Measurements from ENCODE around the gene PPFIBP2. TPM values are rescaled to one million over a fixed set of nuclear protein-coding genes. Genes with fewer than 3 reads are reported as not detected.

The PPFIBP2 gene
- total RNA-seq, 1 experiment from 2014 or later = 13.9 TPM

DNA sequence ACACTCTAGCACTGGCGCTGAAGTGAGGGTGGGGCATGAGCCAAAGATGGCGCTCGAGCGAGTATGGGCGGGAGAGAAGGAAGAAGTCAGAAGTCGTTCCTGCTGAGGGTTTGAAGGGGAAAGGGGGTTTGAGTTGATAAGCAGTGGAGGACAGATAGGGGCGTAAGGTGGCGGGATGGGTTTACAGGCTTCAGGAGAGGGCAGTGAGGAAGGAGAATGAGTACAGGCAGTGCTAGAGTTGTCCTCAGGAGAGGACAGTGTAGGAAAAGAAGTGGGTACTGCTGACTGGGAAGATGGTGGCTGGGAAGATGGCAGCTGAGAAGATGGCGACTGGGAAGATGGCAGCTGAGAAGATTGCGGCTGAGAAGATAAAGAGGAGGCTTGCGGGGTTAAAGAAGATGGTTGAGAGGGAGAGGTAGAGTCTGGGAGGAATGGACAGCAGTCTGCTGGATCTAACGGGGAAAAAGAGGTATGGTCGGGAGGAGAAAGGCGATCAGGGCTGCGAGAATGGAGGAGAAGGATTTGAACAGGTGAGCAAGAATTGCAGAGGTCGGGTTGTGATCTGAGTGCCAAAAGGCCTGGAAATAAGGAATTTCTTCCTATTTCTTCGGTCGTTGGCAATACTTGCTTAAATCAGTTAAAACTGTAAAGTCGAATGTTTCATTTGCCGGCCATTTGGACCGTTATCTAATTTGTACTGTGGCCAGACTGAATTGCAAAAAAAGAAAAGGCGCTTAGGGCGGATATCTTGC lies 5.2 kb downstream of the PPFIBP2 start:
- intact Hi-C loops (cut with micrococcal nuclease; ENCODE audit: unreplicated experiment) = no loop called here
- POLR2A ChIA-PET (ENCODE audit: unreplicated experiment) = no interaction called here
- H3K4me2 ChIP-seq = no peak overlapping the region
- CTCF ChIA-PET = no interaction called here
- no peaks in the 10 kb centered on the region for H3K79me2 ChIP-seq (ENCODE audit: low read depth)
- no peak for TF ChIP-seq EZH2 (IDR thresholded peaks at IDR 0.05; ENCODE audit: low read depth)
- TF ChIP-seq, protein P1, sequence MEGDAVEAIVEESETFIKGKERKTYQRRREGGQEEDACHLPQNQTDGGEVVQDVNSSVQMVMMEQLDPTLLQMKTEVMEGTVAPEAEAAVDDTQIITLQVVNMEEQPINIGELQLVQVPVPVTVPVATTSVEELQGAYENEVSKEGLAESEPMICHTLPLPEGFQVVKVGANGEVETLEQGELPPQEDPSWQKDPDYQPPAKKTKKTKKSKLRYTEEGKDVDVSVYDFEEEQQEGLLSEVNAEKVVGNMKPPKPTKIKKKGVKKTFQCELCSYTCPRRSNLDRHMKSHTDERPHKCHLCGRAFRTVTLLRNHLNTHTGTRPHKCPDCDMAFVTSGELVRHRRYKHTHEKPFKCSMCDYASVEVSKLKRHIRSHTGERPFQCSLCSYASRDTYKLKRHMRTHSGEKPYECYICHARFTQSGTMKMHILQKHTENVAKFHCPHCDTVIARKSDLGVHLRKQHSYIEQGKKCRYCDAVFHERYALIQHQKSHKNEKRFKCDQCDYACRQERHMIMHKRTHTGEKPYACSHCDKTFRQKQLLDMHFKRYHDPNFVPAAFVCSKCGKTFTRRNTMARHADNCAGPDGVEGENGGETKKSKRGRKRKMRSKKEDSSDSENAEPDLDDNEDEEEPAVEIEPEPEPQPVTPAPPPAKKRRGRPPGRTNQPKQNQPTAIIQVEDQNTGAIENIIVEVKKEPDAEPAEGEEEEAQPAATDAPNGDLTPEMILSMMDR (conservative IDR thresholded peaks at IDR 0.05) = no peak
- no peaks in the 10 kb centered on the region for H3K9me2 ChIP-seq (ENCODE audit: insufficient read depth)
- no peak overlapping the region for H3K4me3 ChIP-seq
- H3F3A ChIP-seq (ENCODE audit: insufficient read depth, low read depth) = no peaks in the 10 kb centered on the region
- H4K20me1 ChIP-seq (ENCODE audit: insufficient read depth) = no peaks in the 10 kb centered on the region
- no peak overlapping the region for H3K27ac ChIP-seq
- no TSS peak for BruUV-seq (replicated peaks)
- no peak overlapping the region for H2AFZ ChIP-seq
- DNase-seq = no peak
- no peaks in the 10 kb centered on the region for H3K27me3 ChIP-seq (ENCODE audit: insufficient read depth, low read depth)
- no peaks in the 10 kb centered on the region for H3K36me3 ChIP-seq (ENCODE audit: low read depth)
- no peaks in the 10 kb centered on the region for H3K4me1 ChIP-seq (replicated peaks; ENCODE audit: insufficient read depth)
- H3K9me3 ChIP-seq (ENCODE audit: insufficient read depth, low read depth) = no peaks in the 10 kb centered on the region

DNA sequence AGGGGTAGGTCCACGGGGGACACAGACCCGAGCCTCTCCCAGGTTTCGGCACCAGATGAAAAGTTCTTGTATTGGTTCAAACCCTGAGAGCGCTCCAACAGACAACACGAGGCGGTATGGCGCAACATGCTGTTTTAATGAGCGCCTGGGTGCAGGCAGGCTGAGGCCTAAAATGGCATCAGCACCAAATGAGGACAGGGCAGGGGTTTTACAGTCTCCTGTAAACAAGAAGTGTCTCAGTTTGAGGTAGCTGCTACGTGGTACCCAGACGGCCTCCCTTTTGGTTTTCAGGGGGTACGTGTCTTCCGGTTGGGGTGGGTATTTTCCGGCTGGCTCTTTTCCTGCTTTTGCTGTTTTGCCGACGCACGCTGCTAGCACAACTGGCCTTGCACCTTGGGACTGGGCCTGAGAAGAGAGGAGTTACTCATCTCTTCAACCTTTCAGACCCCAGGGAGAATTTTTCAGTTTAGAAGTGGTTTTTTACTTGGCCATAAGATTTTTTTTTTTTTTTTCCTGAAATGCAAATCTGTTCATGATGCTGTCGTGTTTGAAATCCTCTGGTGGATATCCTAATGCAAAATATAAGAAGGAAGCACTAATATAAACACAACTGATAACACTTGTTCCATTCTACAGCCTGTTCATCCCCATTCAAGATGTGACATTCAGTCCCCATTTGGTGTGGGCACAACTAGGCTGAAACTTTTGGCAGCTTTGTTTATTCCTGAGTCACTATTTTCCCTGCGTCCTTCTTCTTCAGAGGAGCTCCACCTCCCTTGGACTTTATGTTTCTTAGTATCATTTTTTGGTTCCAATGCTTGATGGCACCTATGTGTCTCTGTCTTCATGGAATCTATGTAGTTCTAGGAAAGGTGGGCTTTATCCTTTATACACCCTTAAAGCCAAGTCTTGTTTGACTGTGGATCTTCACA lies 6.5 kb downstream of the PPFIBP2 start:
- no peak overlapping the region for H3K4me3 ChIP-seq
- no peak overlapping the region for H3K27ac ChIP-seq
- intact Hi-C loops (cut with micrococcal nuclease; ENCODE audit: unreplicated experiment) = no loop called here
- H4K20me1 ChIP-seq (ENCODE audit: insufficient read depth) = no peaks in the 10 kb centered on the region
- BruUV-seq (replicated peaks) = no TSS peak
- H3K4me1 ChIP-seq (replicated peaks; ENCODE audit: insufficient read depth) = no peaks in the 10 kb centered on the region
- TF ChIP-seq, protein P1 (conservative IDR thresholded peaks at IDR 0.05) = no peak
- TF ChIP-seq EZH2 (IDR thresholded peaks at IDR 0.05; ENCODE audit: low read depth) = no peak
- H2AFZ ChIP-seq = no peak overlapping the region
- H3K9me3 ChIP-seq (ENCODE audit: insufficient read depth, low read depth) = no peaks in the 10 kb centered on the region
- DNase-seq = no peak
- no peaks in the 10 kb centered on the region for H3K79me2 ChIP-seq (ENCODE audit: low read depth)
- no peaks in the 10 kb centered on the region for H3K36me3 ChIP-seq (ENCODE audit: low read depth)
- ChIA-PET CTCF (no interaction called here), POLR2A (ENCODE audit: unreplicated experiment) (no interaction called here)
- H3K27me3 ChIP-seq (ENCODE audit: insufficient read depth, low read depth) = no peaks in the 10 kb centered on the region
- no peaks in the 10 kb centered on the region for H3F3A ChIP-seq (ENCODE audit: insufficient read depth, low read depth)
- H3K4me2 ChIP-seq = no peak overlapping the region
- H3K9me2 ChIP-seq (ENCODE audit: insufficient read depth) = no peaks in the 10 kb centered on the region

DNA sequence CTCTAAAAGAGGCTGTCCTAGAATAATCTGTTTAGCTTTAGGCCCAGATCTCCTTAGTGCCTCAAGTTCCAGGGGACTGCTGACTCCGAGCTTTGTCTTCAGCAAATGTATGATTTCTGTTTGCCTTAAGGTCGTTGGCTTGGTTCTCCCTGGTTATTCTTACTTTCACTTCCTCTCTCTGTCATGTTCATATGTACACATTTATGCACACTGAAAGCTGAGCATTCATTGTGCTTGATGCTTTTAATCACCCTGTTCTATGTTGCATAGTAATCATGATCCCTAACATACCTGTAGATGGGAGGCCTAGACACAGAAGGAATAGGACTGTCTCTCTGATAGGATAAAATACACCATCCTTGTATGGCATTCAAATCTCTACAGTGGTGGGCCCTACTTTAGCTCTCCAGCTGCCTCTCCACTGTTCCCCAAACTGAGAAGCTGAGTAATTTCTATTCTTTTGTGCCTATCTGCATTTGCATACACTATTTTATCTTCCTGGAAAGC lies 7.2 kb downstream of the PPFIBP2 start:
- intact Hi-C loops (cut with micrococcal nuclease; ENCODE audit: unreplicated experiment) = no loop called here
- Histone ChIP-seq H3K9me3 (ENCODE audit: insufficient read depth, low read depth) (no peaks in the 10 kb centered on the region), H4K20me1 (ENCODE audit: insufficient read depth) (no peaks in the 10 kb centered on the region), H3K9me2 (ENCODE audit: insufficient read depth) (no peaks in the 10 kb centered on the region), H3K4me3 (no peak overlapping the region), H3F3A (ENCODE audit: insufficient read depth, low read depth) (no peaks in the 10 kb centered on the region), H2AFZ (no peak overlapping the region), H3K4me2 (no peak overlapping the region), H3K27ac (no peak overlapping the region), H3K79me2 (ENCODE audit: low read depth) (no peaks in the 10 kb centered on the region), H3K4me1 (replicated peaks; ENCODE audit: insufficient read depth) (no peaks in the 10 kb centered on the region), H3K36me3 (ENCODE audit: low read depth) (no peaks in the 10 kb centered on the region), H3K27me3 (ENCODE audit: insufficient read depth, low read depth) (no peaks in the 10 kb centered on the region)
- no peak for DNase-seq
- TF ChIP-seq EZH2 (IDR thresholded peaks at IDR 0.05; ENCODE audit: low read depth) = no peak
- TF ChIP-seq, protein P1 (conservative IDR thresholded peaks at IDR 0.05) = no peak
- CTCF ChIA-PET = no interaction called here
- POLR2A ChIA-PET (ENCODE audit: unreplicated experiment) = no interaction called here
- no TSS peak for BruUV-seq (replicated peaks)
